Neural progenitor cell (in vitro differentiated cells): ENCODE data around the gene SIGLEC15. TPM values are rescaled to one million over a fixed set of nuclear protein-coding genes. Genes with fewer than 3 reads are reported as not detected.
"Not testable (repeated sequence)": the region's sequence is repeated elsewhere in the genome, so short reads cannot be mapped to it uniquely, and the experiment has no call there.

Experiments used
- DNase-seq: peaks from one replicate; pipeline ENCODE4 v3.0.0-alpha.2; 2016; ENCODE audit warnings: low spot score
- H2AFZ ChIP-seq: fragments of 200-600 bp; sonication (generic); replicated peaks from 2 replicates; pipeline ENCODE4 v1.6.1; 2016; ENCODE audit warnings: antibody characterized with exemption
- H3F3A ChIP-seq: fragments of 200-600 bp; sonication (generic); 2 replicates; pipeline ENCODE4 v1.6.1; 2016; ENCODE audit warnings: antibody characterized with exemption, low read depth
- H3K27ac ChIP-seq: fragments of 200-600 bp; sonication (generic); 2 replicates; pipeline ENCODE4 v1.5.1; 2016; ENCODE audit warnings: mild to moderate bottlenecking
- H3K27me3 ChIP-seq: fragments of 200-600 bp; sonication (generic); 2 replicates; pipeline ENCODE4 v1.6.1; 2016; ENCODE audit warnings: mild to moderate bottlenecking, moderate library complexity
- H3K36me3 ChIP-seq: fragments of 200-600 bp; sonication (generic); 2 replicates; pipeline ENCODE4 v1.5.1; 2016
- H3K4me1 ChIP-seq: fragments of 200-600 bp; sonication (generic); 2 replicates; pipeline ENCODE4 v1.6.1; 2016; ENCODE audit warnings: mixed run types
- H3K4me2 ChIP-seq: fragments of 200-600 bp; sonication (generic); 2 replicates; pipeline ENCODE4 v1.6.1; 2016
- H3K4me3 ChIP-seq: fragments of 200-600 bp; sonication (generic); 2 replicates; pipeline ENCODE4 v1.5.1; 2016
- H3K79me2 ChIP-seq: fragments of 200-600 bp; sonication (generic); 2 replicates; pipeline ENCODE4 v1.6.1; 2016; ENCODE audit warnings: low read depth
- H3K9ac ChIP-seq: fragments of 200-600 bp; sonication (generic); 2 replicates; pipeline ENCODE4 v1.6.1; 2016
- H3K9me3 ChIP-seq: fragments of 200-600 bp; sonication (generic); 2 replicates; pipeline ENCODE4 v1.5.1; 2016; ENCODE audit warnings: low read depth
- H4K20me1 ChIP-seq: fragments of 200-600 bp; sonication (generic); 2 replicates; pipeline ENCODE4 v1.6.1; 2016; ENCODE audit warnings: low read depth
- H3K27ac Mint-ChIP-seq: 3 replicates; pipeline ENCODE4 v1.8.0; 2021; ENCODE audit warnings: mixed read lengths
- H3K27me3 Mint-ChIP-seq: 2 replicates; pipeline ENCODE4 v1.8.0; 2022; ENCODE audit warnings: low read depth, mild to moderate bottlenecking, inconsistent platforms, moderate library complexity, mixed read lengths; ENCODE audit not compliant: insufficient read depth
- H3K36me3 Mint-ChIP-seq: 3 replicates; pipeline ENCODE4 v1.8.0; 2021; ENCODE audit warnings: mixed read lengths
- H3K4me1 Mint-ChIP-seq: 3 replicates; pipeline ENCODE4 v1.8.0; 2021; ENCODE audit warnings: mixed read lengths
- H3K4me3 Mint-ChIP-seq: 3 replicates; pipeline ENCODE4 v1.8.0; 2021; ENCODE audit warnings: mild to moderate bottlenecking, moderate library complexity, mixed read lengths
- H3K9me3 Mint-ChIP-seq: 3 replicates; pipeline ENCODE4 v1.8.0; 2020; ENCODE audit warnings: mixed read lengths
- EZH2 ChIP-seq: fragments of 200-600 bp; sonication (generic); IDR thresholded peaks from 2 replicates; pipeline ENCODE4 v1.6.1; 2017; ENCODE audit warnings: antibody characterized with exemption, mild to moderate bottlenecking, moderate library complexity
- EZH2phosphoT487 ChIP-seq: fragments of 200-600 bp; sonication (generic); IDR thresholded peaks from 2 replicates; pipeline ENCODE4 v1.6.1; 2017; ENCODE audit warnings: antibody characterized with exemption
- total RNA-seq: library from RNA; depleted of rRNA; stranded (reverse); fragments of >200 nt; gene quantifications from 2 replicates; pipeline ENCODE4 v1.2.3, GENCODE V29; 2015; ENCODE audit warnings: low replicate concordance
- TF ChIP-seq, protein P1 (sequence below): fragments of 200-600 bp; sonication (generic); IDR thresholded peaks from 2 replicates; pipeline ENCODE4 v1.5.1; 2017; ENCODE audit warnings: antibody characterized with exemption, mild to moderate bottlenecking

SIGLEC15 gene
- total RNA-seq, 1 donor from 2014 or later, result not detected

DNA sequence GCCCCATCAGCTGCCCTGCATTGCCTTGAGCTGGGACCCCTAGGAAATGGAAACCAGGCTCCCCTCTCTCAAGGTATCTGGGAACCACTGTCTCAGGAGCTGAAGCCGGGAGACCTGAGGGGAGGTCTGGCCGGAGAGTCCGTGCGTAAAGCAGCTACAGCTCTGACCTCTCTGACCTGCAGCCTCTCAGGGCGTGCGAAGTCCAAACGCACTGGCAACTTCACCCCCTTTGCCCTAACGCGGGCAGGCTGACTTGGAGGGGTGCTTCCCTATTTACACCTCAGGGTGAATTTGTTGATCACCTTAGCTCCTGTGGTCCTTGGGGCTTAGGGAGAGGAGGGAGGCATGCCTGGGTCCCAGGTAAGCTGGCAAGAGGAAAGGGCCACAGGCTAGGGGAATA is 17.5 kb downstream of the SIGLEC15 start:
- Histone ChIP-seq H3F3A (no peaks in the 10 kb centered on the region), H3K79me2 (no peaks in the 10 kb centered on the region), H3K9me3 (no peaks in the 10 kb centered on the region), H3K27ac (no peak overlapping the region), H3K9ac (no peak overlapping the region), H3K27me3 (peaks cover 18% of the 10 kb centered on the region), H3K36me3 (no peaks in the 10 kb centered on the region), H3K4me3 (no peak overlapping the region), H4K20me1 (peaks cover 3% of the 10 kb centered on the region), H2AFZ (no peak overlapping the region), H3K4me1 (no peaks in the 10 kb centered on the region), H3K4me2 (no peak overlapping the region)
- Mint-ChIP-seq H3K36me3 (no peaks in the 10 kb centered on the region), H3K9me3 (no peaks in the 10 kb centered on the region), H3K27ac (no peak overlapping the region), H3K4me3 (no peak overlapping the region), H3K4me1 (peaks cover 5% of the 10 kb centered on the region), H3K27me3 (peaks cover 10% of the 10 kb centered on the region)
- DNase-seq, result no peak
- TF ChIP-seq EZH2 (no peak), EZH2phosphoT487 (no peak)
- TF ChIP-seq, protein P1, sequence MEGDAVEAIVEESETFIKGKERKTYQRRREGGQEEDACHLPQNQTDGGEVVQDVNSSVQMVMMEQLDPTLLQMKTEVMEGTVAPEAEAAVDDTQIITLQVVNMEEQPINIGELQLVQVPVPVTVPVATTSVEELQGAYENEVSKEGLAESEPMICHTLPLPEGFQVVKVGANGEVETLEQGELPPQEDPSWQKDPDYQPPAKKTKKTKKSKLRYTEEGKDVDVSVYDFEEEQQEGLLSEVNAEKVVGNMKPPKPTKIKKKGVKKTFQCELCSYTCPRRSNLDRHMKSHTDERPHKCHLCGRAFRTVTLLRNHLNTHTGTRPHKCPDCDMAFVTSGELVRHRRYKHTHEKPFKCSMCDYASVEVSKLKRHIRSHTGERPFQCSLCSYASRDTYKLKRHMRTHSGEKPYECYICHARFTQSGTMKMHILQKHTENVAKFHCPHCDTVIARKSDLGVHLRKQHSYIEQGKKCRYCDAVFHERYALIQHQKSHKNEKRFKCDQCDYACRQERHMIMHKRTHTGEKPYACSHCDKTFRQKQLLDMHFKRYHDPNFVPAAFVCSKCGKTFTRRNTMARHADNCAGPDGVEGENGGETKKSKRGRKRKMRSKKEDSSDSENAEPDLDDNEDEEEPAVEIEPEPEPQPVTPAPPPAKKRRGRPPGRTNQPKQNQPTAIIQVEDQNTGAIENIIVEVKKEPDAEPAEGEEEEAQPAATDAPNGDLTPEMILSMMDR, result no peak

DNA sequence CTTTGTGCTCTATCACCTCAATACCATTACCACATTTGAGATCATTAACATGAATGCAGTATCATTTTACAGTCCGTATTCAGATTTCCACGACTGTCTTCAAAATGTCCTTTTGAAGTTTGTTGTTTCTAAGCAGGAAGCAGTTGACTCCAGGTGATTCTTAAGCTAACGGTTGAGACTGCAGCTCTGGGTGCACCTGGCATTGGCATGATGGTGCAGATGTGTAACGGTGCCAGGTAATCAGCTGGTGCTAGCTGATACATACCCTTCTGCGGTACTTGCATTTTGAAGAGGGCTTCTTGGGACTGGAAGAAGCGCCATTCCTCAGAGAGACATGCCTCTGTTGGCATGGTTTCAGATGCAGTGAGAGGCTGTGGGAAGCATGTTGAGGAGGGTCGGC is 19.5 kb downstream of the SIGLEC15 start:
- H3K27ac Mint-ChIP-seq, result no peak overlapping the region
- no peak overlapping the region for H3K9ac ChIP-seq
- no peak for TF ChIP-seq EZH2
- no peaks in the 10 kb centered on the region for H3K27me3 ChIP-seq
- no peak overlapping the region for H3K4me3 Mint-ChIP-seq
- peaks cover 5% of the 10 kb centered on the region for H3K4me1 Mint-ChIP-seq
- no peaks in the 10 kb centered on the region for H3K9me3 ChIP-seq
- no peaks in the 10 kb centered on the region for H3K9me3 Mint-ChIP-seq
- H4K20me1 ChIP-seq, result no peaks in the 10 kb centered on the region
- no peaks in the 10 kb centered on the region for H3F3A ChIP-seq
- DNase-seq, result no peak
- H3K4me2 ChIP-seq, result no peak overlapping the region
- H3K4me3 ChIP-seq, result no peak overlapping the region
- H3K36me3 Mint-ChIP-seq, result peaks cover 6% of the 10 kb centered on the region
- H2AFZ ChIP-seq, result no peak overlapping the region
- H3K79me2 ChIP-seq, result no peaks in the 10 kb centered on the region
- no peaks in the 10 kb centered on the region for H3K36me3 ChIP-seq
- no peaks in the 10 kb centered on the region for H3K4me1 ChIP-seq
- peaks cover 5% of the 10 kb centered on the region for H3K27me3 Mint-ChIP-seq
- no peak overlapping the region for H3K27ac ChIP-seq

DNA sequence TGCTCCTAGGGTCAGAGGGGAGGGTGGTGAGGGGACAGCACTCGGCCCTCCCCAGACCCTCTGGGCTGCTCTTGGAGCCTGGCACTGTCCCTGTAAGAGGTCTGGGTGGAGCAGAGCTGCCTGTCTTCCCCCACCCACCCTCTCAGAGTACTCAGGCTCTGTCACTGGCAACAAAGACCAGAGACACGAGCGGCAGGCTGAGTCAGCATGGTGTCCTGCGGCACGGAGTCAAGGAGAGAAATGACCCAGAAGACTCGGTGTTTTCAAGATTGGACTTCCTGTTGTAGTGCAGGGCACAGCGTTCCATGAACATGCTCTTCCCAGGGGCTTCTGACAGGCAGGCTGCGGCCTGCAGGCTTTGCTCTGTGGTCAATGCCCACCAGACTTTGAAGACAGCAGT is 19.9 kb downstream of the SIGLEC15 start:
- Histone ChIP-seq H3K36me3 (no peaks in the 10 kb centered on the region), H4K20me1 (no peaks in the 10 kb centered on the region), H3K4me2 (no peak overlapping the region), H3K4me3 (no peak overlapping the region), H3K27ac (no peak overlapping the region), H3K79me2 (no peaks in the 10 kb centered on the region), H3F3A (no peaks in the 10 kb centered on the region), H3K27me3 (no peaks in the 10 kb centered on the region), H3K9ac (no peak overlapping the region), H3K4me1 (no peaks in the 10 kb centered on the region), H3K9me3 (no peaks in the 10 kb centered on the region), H2AFZ (no peak overlapping the region)
- Mint-ChIP-seq H3K27me3 (peaks cover 5% of the 10 kb centered on the region), H3K9me3 (no peaks in the 10 kb centered on the region), H3K4me1 (peaks cover 3% of the 10 kb centered on the region), H3K27ac (no peak overlapping the region), H3K36me3 (peaks cover 6% of the 10 kb centered on the region), H3K4me3 (no peak overlapping the region)
- DNase-seq, result no peak
- TF ChIP-seq, protein P1, result no peak
- TF ChIP-seq EZH2phosphoT487, result no peak
- TF ChIP-seq EZH2, result no peak

DNA sequence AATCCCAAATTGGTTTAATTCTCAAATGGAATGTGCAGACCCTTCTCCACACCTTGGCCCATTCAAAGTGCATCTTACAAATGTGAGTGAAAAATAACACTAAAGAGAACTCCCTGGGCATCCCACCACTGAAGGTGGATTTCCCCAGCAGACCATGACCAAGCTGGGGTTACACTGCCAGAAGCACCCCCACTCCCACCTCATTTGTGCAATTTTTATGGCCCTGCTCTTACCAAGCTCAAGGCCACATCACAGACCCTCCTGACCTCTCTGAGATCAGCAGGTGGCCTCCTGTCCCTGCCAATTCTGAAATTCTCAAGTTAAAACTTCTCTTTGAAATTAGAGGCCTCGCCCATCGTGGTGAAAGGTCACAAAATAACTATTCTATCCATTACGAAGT is 21.6 kb downstream of the SIGLEC15 start:
- H3K4me3 Mint-ChIP-seq, result no peak overlapping the region
- H2AFZ ChIP-seq, result no peak overlapping the region
- no peaks in the 10 kb centered on the region for H3K4me1 ChIP-seq
- no peaks in the 10 kb centered on the region for H3K36me3 ChIP-seq
- TF ChIP-seq EZH2 (no peak), EZH2phosphoT487 (no peak)
- TF ChIP-seq, protein P1, result no peak
- peaks cover 6% of the 10 kb centered on the region for H3K36me3 Mint-ChIP-seq
- no peaks in the 10 kb centered on the region for H3K9me3 ChIP-seq
- H3K4me3 ChIP-seq, result no peak overlapping the region
- H3K27ac ChIP-seq, result no peak overlapping the region
- H3K4me2 ChIP-seq, result no peak overlapping the region
- no peaks in the 10 kb centered on the region for H3K79me2 ChIP-seq
- H4K20me1 ChIP-seq, result no peaks in the 10 kb centered on the region
- H3F3A ChIP-seq, result no peaks in the 10 kb centered on the region
- H3K27ac Mint-ChIP-seq, result no peak overlapping the region
- DNase-seq, result no peak
- H3K9me3 Mint-ChIP-seq, result no peaks in the 10 kb centered on the region
- peaks cover 3% of the 10 kb centered on the region for H3K27me3 Mint-ChIP-seq
- no peaks in the 10 kb centered on the region for H3K27me3 ChIP-seq
- peaks cover 2% of the 10 kb centered on the region for H3K4me1 Mint-ChIP-seq
- H3K9ac ChIP-seq, result no peak overlapping the region

DNA sequence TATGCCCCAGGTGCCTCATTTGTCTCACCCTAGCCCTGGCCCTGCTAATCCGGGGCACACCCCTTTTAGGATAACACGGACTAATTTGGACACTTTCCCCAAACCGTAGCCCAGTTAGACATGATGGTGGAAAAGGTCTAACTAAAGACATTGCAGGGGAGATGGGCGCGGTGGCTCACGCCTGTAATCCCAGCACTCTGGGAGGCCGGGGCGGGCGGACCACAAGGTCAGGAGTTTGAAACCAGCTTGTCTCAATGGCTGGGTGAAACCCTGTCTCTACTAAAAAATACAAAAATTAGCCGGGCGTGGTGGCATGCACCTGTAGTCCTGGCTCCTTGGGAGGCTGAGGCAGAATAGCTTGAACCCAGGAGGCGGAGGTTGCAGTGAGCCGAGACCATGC is 23.2 kb downstream of the SIGLEC15 start:
- not testable (repeated sequence) for H3F3A ChIP-seq, H3K4me1 ChIP-seq, H3K27me3 ChIP-seq, H3K27ac ChIP-seq, H3K4me1 Mint-ChIP-seq, H4K20me1 ChIP-seq, H3K4me3 Mint-ChIP-seq, H3K79me2 ChIP-seq, H2AFZ ChIP-seq, H3K4me2 ChIP-seq, DNase-seq, H3K9me3 ChIP-seq, H3K27ac Mint-ChIP-seq, H3K9ac ChIP-seq, H3K9me3 Mint-ChIP-seq, H3K36me3 ChIP-seq, H3K4me3 ChIP-seq, H3K27me3 Mint-ChIP-seq
- H3K36me3 Mint-ChIP-seq, result peaks cover 13% of the 10 kb centered on the region
